NCI-H2196 treated with DMSO at 0.1 percent for 48 hours (cell line): Measurements from ENCODE around the gene PHYKPL.

Experiments used
- DNase-seq: peaks from one replicate; lab custom pipeline; 2025; ENCODE audit not compliant: unreplicated experiment; lab: John Stamatoyannopoulos, UW

PHYKPL gene

GRCh38 chr5:178232124-178232919, at the start of gene PHYKPL:
Gene PHYKPL, minus strand, starts transcription at chr5:178232802. Its CDS starts 252 bp downstream, at chr5:178232550.
- peak; percentile 48 for DNase-seq

DNA sequence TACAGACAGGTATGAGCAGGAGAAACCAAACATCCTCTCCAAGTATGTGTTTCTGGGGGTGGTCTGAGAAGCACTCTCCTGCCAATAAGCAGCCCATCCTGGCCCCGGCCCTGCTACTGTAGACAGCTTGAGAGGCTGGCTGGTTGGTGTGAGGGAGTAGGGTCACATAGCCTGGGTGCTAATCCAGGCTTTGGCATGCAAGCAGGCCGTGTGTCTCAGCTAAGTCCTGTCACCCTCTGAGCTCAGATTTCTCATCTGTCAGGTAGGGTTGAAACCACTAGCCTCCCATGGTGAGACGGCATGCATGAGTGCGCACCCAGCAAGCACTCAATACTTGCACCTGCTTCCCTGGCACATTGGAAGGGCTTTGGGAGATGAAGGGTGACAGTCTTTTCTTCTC, 49.8 kb upstream of the PHYKPL start:
- DNase-seq = no peak

DNA sequence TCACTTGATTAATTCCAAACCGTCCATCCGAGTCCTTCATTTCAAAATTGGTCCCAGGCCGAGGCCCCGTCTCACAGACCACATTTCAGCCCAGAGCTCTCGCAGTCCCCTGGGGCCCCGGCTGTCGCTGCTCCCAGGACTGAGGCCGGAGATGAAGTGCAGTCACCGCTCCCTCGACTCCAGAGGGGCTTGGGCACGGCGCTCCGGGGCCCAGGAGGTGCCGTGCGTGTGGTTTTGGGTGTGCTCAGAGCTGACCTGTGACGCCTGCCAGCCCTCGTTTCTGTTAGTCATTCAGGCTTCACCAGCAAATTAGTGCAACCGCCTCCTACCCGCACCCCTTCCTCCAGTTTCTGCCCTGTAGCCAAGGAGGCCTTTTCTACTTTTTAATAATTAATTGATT, 48.7 kb upstream of the PHYKPL start:
- no peak for DNase-seq

- DNase-seq = no peak
Measured at GRCh38 chr5:178280631-178281030, 48.0 kb upstream of the PHYKPL start.

DNA sequence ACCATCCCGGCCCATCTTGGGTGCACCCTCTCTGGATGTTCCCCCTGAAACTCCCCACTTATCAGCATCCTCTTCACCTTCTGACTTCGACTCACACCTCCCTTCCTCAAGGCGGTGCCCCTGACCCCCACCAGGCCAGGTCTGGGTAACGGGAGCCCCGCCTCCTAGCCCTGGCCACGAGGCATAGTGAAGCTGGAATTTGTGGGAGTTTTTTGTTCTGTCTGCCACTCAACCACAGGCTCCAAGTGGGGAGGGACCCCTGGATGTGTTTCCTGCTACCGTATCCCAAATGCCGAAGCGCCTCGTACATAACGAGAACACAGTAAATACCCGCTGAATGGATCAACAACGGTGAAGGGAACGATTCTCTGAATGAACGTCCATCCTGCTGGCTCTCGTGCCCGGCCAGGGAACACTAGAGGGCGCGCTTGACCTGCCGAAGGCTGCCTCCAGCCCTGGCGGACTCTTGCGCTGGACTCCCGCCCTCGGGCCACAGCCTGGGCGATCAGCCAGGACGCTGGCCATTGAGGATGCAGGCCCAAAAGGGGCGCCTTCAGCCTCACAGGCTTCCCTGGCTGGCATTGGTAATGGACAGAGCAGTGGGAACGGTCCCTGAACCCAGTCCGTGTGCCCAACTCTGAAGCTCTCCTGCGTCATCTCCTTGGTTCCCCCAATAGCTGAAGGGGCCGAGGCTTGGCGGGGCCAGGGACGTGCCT, 47.3 kb upstream of the PHYKPL start:
- DNase-seq = peak; percentile 71

- no peak for DNase-seq
Measured at GRCh38 chr5:178279026-178279722, 46.6 kb upstream of the PHYKPL start.

- DNase-seq = no peak
Measured at GRCh38 chr5:178278358-178279023, 45.9 kb upstream of the PHYKPL start.

- no peak for DNase-seq
Measured at GRCh38 chr5:178277866-178278265, 45.3 kb upstream of the PHYKPL start.

GRCh38 chr5:178277346-178277745, 44.7 kb upstream of the PHYKPL start:
- no peak for DNase-seq

DNA sequence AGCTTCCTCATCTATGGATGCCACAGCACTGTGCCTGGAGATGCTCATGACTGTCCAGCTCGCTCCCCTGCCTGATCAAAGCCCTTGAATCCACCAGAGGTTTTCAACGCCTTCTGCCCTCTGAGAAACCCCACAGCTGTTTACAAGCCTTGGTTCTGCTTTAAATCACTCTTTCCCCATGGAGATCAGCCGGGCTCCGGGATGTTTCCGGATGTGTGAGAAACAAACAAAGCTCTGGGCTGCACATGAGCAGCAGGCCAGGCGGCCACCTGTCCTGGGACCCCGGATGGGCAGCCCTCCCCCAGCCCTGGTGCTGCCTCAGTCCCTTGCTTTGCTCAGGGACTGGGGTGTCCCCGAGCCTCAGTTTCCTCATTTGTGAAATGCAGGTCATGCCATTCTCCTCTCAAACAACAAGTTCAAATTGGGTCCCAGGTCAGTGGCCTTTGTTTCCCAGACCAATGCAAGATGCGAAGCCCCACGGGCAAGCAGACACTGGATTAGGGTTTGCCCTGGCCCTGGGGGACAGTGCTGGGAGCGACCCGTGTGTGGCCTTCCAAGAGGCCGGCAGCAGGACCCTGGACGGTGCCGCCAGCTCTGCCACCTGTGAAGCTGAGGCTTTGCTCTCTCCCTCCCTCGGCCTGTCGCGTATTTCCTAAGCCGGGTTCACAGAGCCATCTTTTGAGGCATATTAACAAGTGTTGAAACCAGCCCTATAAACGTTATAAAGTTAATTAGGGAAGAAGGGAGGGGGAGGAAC, 42.4 kb upstream of the PHYKPL start:
- no peak for DNase-seq

GRCh38 chr5:178273665-178274541, 41.3 kb upstream of the PHYKPL start:
- no peak for DNase-seq

DNA sequence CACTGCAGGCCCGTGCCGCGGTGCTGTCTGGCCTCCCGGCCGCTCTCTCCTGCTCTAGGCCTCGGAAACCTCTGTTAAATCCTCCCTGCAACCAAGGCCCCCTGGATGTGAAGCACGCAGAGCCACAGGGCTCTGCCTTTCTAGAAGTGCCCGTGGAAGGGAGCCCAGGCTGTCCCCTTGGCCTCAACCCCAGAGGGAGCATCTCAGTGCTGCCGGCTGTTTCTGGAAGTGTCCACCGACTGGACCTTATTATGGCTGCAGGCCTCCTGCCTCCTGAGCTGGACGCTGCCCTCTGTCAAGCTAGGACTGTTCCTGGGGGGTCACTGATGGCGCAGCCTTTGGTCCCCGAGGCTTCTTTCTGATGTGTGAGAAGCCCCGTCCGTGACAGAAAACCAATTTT, 40.4 kb upstream of the PHYKPL start:
- no peak for DNase-seq

DNA sequence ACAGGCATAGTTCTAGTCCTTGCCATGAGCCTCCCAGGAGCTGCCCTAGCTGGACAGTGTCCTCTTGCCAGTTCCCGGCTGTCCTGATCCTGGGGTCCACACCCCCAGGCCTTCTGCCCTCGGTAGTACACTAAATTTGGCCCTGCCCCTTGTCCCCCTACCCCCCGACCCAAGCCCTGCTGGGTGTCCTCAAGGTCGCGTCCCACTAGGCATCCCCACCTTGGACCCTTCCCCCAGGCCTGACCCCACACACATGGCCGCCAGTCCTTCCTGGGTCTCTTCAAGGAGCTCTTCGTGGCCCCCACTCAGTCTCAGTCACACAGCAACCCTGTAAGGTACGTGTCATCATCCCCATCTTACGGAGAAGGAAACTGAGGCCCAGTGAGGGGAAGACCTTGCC, 40.0 kb upstream of the PHYKPL start:
- no peak for DNase-seq

DNA sequence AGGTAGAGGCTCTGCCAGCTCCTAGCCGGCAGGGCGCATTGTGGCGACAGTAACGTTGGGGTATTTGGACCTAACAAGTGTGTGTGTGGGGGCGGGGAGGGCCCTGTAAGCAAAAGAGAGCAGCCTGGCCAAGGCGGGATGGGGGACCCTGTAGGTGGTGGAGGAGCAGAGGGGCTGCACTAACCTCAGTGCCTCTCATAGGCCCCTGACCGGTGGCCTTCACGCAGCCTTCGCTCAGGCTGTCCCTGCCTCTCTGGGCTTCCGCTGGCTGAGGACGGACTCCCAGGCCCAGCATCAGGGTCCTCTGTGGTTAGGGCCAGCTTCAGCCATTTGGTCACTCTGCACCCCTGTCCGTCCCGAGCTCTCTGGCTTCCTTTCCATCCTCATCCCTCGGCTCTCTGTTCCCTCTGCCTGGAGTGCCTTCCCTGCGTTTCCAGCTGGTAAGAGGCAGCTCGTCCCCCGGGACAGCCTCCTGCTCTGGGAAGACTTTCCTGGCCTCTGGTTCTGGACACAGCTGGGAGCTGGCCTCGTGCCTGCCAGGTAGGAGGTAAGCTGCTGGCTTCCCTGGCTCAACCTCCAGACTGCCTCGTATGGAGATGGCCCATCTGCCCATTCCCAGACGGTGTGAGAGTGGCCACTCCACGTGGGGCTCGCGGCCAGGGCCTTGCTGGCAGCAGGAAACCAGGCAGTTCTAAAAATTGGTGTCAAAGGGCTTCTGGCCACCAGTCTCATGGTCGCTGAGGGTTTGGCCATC, 39.3 kb upstream of the PHYKPL start:
- DNase-seq = no peak

- no peak for DNase-seq
Measured at GRCh38 chr5:178271231-178271630, 38.6 kb upstream of the PHYKPL start.

DNA sequence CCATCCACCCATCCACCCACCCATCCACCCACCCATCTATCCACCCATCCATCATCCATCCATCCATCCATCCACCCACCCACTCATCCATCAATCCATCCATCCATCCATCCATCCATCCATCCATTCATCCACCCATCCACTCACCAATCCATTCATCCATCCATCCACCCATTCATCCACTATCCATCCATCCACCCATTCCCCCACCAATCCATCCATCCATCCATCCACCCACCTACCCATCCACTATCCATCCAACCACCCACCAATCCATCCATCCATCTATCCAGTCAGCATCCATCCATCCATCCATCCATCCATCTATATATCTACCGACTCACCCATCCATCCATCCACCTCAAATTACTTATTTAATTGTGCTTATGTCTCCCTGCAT, 36.9 kb upstream of the PHYKPL start:
- no peak for DNase-seq

DNA sequence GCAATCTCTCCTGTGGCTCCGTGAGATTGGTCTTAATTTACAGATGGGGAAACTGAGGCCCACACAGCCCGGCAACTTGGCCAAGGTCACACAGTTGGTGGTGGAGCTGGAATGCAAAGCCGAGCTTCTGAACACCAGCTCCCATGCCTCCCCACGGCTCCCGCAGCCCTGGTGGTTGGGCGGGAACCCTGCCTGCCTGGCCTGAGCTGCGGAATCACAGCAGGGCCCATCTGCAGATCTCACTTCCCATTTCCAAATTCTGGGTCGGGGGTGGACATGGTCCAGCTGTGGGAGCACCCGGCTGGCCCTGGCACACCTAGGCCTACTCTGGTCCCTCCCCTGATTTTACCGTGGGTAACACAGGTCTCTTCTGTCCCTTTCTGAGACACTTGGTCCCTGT, 35.3 kb upstream of the PHYKPL start:
- no peak for DNase-seq

DNA sequence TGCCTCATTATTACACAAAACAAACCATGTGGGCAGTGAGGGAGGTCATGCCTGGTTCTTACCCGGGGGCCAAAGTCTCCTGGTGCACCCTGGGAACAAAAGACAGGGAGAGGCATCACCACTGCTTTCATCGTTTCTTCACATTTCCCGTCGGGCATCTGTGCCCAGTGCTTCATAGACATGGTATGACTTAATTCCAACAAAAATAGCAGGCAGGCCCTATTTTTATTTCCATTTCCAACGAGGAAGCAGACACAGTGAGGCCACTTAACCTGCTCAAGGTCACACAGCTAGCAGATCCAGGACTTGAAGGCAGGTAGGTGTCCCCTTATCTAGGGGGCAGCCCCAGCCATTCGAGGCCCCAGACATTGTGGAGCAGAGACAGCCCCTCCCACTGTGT, 34.6 kb upstream of the PHYKPL start:
- DNase-seq = no peak

- no peak for DNase-seq
Measured at GRCh38 chr5:178266581-178266980, 34.0 kb upstream of the PHYKPL start.
